IgD-negative memory B cell (primary cell): ENCODE results near the gene CYP1B1. TPM values are rescaled to one million over a fixed set of nuclear protein-coding genes. Genes with fewer than 3 reads are reported as not detected.

Source experiments
- H3K27ac Mint-ChIP-seq, 3 donors: one replicate each; pipeline ENCODE4 v1.8.0; 2020 to 2022; ENCODE audit warnings: mild to moderate bottlenecking in 3 of 3, mixed read lengths in 3 of 3, moderate library complexity in 1 of 3
- H3K27me3 Mint-ChIP-seq: one replicate; pipeline ENCODE4 v1.8.0; 2021; ENCODE audit warnings: mixed read lengths
- H3K36me3 Mint-ChIP-seq: one replicate; pipeline ENCODE4 v1.8.0; 2020; ENCODE audit warnings: mild to moderate bottlenecking, mixed read lengths
- H3K4me1 Mint-ChIP-seq, 3 donors: one replicate each; pipeline ENCODE4 v1.8.0; 2020 to 2022; ENCODE audit warnings: mixed read lengths in 3 of 3, mild to moderate bottlenecking in 1 of 3
- H3K4me3 Mint-ChIP-seq, 4 donors: one replicate each; pipeline ENCODE4 v1.8.0; 2020 to 2022; ENCODE audit warnings: mild to moderate bottlenecking in 4 of 4, mixed read lengths in 4 of 4, moderate library complexity in 3 of 4
- H3K9me3 Mint-ChIP-seq, 3 donors: one replicate each; pipeline ENCODE4 v1.8.0; 2020 to 2021; ENCODE audit warnings: mixed read lengths in 3 of 3, mild to moderate bottlenecking in 1 of 3
- polyA plus RNA-seq: library from polyadenylated mRNA; unstranded; fragments of 300-500 nt; fragmentation: Illumina TruSeq; gene quantifications from one replicate; pipeline ENCODE4 v1.2.3, GENCODE V29; 2021

CYP1B1 gene
- polyA plus RNA-seq, 1 donor from 2014 or later = 0.20 TPM

DNA sequence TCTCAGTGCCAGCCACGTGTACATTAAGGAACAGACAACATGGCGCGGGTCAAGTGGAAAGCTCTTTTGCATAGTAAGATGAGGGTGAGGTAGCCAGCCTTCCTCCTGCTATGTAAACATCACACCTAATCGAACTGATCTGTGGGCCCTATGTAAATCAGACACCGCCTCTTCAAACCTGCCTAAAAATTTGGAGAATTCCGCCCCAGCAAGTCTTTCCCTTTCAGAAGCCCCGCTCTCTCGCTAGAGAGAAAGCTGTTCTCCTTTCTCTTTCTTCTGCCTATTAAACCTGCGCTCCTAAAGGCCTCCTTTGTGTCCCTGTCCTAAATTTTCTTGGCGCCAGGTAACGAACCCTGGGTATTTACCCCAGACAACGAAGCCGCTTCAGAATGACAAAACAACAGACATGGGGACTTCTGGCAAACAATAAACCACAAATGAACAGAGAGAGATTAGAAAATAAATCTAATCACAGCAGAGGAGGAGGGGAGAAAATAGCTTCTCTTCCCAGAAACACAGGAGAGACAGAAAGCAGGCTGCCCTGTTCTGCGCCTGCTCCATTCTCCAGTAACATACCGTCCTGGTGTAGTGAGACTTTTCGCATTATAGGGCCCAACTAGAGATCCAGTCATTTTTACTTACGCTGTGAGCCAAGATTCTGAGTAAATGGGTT, 31.9 kb upstream of the CYP1B1 start:
- H3K9me3 Mint-ChIP-seq = peaks cover 0 to 8% (median 3%) of the 10 kb centered on the region in 3 donors
- H3K4me3 Mint-ChIP-seq = no peak overlapping the region
- no peak overlapping the region for H3K27ac Mint-ChIP-seq
- H3K27me3 Mint-ChIP-seq = peaks cover 21% of the 10 kb centered on the region
- peaks cover 10% of the 10 kb centered on the region for H3K36me3 Mint-ChIP-seq
- H3K4me1 Mint-ChIP-seq = no peaks in the 10 kb centered on the region

DNA sequence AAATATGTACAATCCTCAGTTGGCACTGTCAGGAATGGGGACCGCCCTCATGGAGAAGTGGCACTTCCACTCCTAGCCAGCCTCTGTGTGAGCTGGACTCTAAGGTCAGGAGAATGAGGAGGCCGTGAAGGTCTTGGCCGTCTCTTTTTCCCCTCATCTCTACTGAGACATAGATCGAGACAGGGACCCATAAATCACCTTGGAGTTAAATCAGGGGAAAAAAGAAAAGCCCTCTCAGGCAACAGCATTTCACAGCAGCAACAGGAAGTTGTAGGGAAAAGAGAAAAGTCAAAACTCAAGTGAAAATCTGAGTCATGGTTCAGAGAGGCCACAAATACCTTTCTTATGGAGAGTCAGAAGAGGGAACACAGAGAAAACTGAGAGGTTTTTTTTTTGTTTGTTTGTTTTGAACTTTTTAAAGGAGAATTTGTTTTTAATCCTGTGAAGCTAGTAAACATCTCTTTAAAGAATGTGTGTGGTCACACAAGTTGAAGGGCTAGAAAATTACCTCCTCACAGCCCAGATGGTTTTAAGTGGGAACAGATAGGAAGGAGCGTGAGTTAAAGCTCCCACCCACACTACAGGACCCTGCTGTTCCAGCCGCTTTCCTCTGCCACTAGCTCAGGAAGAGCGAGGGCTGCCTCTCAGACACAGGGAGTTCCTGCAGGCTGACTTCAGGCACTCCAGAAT, 30.6 kb upstream of the CYP1B1 start:
- H3K4me3 Mint-ChIP-seq = no peak overlapping the region
- peaks cover 0 to 6% (median 3%) of the 10 kb centered on the region in 3 donors for H3K9me3 Mint-ChIP-seq
- peaks cover 19% of the 10 kb centered on the region for H3K27me3 Mint-ChIP-seq
- H3K36me3 Mint-ChIP-seq = peaks cover 6% of the 10 kb centered on the region
- no peak overlapping the region for H3K27ac Mint-ChIP-seq
- no peaks in the 10 kb centered on the region for H3K4me1 Mint-ChIP-seq

DNA sequence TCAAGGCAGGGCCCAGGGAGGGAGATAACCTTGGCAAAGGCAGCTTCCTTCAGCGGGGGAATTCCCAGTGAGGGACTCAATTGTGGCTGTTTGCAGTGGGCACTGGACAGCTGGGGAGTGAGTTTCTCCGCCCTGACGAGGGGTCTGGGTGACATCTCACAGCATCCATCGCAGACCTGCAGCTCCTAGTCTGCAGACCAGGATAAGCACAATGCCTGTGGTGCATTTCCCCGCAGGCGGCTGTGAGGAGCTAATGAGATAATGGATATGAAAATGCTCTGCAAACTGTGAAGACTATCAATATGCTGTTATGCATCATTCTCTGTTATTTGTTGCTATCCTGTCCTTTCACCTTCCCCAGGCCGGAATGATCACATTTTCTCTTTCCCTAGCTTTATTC, 30.0 kb upstream of the CYP1B1 start:
- no peak overlapping the region for H3K27ac Mint-ChIP-seq
- H3K27me3 Mint-ChIP-seq = peaks cover 15% of the 10 kb centered on the region

DNA sequence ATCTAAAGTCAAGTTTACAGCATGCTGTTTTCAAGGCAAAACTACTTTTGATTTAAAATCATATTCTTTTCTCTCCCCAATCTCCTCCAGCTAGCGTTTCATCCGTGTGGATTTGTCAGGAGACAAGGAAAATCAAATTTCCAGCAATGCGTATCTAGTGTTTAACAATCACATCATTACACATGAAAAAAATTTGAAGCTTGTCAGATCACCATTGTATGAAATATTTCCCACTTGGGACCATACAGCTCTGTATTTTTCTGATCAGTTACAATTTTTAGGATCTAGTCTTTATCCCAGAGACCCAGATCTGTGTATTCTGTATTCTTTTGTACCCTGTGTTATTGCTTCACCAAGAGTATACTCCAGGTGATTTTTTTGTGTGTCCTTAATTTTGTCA, 28.6 kb upstream of the CYP1B1 start:
- Mint-ChIP-seq H3K36me3 (peaks cover 2% of the 10 kb centered on the region), H3K9me3 (peaks cover 1 to 3% (median 3%) of the 10 kb centered on the region in 3 donors), H3K27ac (no peak overlapping the region), H3K27me3 (peaks cover 16% of the 10 kb centered on the region), H3K4me3 (no peak overlapping the region), H3K4me1 (no peaks in the 10 kb centered on the region)

More for the DNA sequence above, 30.0 kb upstream of the CYP1B1 start:
- Mint-ChIP-seq H3K4me3 (no peak overlapping the region), H3K9me3 (peaks cover 0 to 3% (median 3%) of the 10 kb centered on the region in 3 donors), H3K4me1 (no peaks in the 10 kb centered on the region), H3K36me3 (peaks cover 6% of the 10 kb centered on the region)

DNA sequence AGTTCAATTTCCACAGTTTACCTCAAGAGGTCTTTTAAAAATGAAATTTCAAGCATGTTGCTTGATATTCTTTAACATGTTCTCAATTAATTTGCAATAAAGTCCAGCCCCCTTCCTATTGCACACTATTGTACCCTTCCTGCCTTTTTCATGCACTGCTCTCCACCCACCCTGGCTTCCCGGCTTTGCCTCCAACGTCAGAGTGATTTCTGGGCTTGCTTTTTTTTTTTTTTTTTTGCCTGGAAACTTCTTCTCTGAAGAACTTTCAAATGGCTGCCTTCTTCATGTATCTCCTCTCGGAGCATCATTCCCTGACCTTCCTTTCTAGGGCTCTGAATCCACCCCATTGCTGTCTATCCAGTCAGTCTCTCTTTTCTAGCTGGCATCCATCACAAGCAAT, 24.4 kb upstream of the CYP1B1 start:
- Mint-ChIP-seq H3K9me3 (peaks cover 1 to 3% (median 3%) of the 10 kb centered on the region in 3 donors), H3K27me3 (peaks cover 45% of the 10 kb centered on the region), H3K4me1 (peaks cover 10 to 12% (median 12%) of the 10 kb centered on the region in 3 donors), H3K4me3 (no peak overlapping the region), H3K27ac (no peak overlapping the region), H3K36me3 (no peaks in the 10 kb centered on the region)

DNA sequence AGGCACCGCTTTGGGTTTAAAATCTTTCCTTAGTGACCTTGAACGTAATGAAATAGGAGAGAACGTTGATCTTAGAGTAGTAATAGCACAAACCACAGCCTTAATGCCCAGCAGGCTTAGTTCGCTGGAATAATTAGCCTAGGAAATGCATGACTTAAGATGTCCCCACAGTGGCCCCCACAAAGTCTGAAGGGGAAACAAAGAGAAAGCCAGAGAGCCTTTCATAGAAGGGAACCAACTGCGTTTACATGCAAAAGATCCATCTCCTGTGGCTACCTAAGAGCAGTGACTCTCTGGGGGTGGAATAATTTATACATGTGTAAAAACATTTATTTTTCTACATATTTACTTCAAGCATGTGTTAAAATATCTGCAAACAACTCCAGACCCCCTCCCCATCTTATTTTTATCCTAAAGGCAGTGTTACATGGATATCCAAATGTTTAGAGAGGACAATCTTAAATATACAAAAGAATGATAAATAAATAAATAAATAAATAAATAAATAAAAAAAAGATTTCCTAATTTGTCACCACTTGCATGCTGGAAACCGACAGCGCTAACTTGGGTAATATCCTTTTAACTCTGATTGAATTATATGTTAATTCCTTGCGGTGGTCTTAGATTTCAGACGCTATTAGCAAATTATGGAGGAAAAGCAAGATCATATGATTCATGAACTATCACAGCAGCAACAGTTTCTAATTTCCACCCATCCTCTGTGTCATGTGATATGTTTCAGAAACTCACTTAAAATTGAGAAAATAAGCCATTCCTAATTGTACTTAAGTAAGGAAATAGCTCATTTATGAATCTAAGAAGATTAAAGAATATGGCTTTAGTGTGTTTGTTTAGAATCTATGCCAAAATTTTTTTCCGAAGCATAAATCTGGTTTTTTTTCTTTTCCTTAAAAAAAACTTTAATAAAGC, 23.4 kb upstream of the CYP1B1 start:
- peaks cover 10 to 12% (median 12%) of the 10 kb centered on the region in 3 donors for H3K4me1 Mint-ChIP-seq
- H3K36me3 Mint-ChIP-seq = no peaks in the 10 kb centered on the region
- H3K27ac Mint-ChIP-seq = no peak overlapping the region
- peak overlapping the region in 1 of 4 donors; percentile 41 for H3K4me3 Mint-ChIP-seq
- H3K9me3 Mint-ChIP-seq = peaks cover 1 to 3% (median 3%) of the 10 kb centered on the region in 3 donors
- peaks cover 53% of the 10 kb centered on the region for H3K27me3 Mint-ChIP-seq

DNA sequence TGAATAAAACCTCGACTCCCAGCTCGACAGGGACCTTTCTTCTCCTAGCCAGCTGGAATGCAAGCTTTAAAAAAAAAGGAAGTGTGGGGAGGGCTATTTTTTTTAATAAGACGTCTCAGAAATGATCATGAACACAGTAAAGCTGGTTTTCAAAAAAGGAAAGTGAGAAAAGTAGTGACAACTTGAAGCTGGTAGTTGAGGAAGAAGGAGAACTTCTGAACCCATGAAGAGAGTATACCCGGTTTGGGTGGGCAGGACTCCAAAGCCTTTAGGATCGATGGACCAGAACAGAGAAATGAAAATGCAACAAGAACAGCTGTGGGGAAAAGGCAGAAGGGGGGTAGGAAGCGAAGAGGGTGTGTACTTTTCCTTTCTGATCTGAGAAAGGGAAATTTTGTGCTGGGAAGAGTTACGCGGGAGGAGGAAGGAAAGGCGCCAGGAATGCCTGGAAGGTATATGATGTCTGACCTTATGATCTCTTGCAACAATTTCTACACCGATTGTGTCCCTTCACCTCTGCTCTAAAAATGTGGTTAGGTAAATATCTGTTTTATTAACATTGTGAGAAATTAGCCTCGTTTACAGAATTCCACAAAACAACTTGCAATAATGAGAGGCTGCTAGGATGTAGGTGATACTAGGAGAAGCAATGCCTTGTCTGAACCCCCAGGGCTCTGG, 22.6 kb upstream of the CYP1B1 start:
- Mint-ChIP-seq H3K27ac (peak overlapping the region in 1 of 3 donors; percentile 21), H3K9me3 (peaks cover 1 to 3% (median 3%) of the 10 kb centered on the region in 3 donors), H3K27me3 (peaks cover 52% of the 10 kb centered on the region), H3K36me3 (no peaks in the 10 kb centered on the region), H3K4me1 (peaks cover 10 to 12% (median 12%) of the 10 kb centered on the region in 3 donors), H3K4me3 (peak overlapping the region in 1 of 4 donors; percentile 73)

DNA sequence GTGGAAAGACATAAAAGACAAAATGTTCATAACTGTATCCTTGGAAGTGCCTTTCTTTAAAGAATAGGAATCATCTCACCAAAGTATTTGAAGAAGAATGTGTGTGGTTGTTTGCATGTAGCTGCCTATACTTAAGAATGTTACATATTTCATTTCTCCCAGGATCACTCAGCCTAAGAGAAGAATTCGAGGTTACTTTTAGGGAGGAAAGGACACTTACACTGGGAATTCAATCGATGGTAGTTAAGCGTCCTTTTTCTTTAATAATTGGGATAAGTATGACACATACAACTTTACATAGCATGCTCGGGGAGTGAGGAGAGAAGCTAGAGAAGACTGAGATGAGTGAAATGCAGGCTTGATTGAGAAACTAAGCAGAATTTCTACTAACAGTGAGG, 22.0 kb upstream of the CYP1B1 start:
- Mint-ChIP-seq H3K4me3 (peak overlapping the region in 1 of 4 donors; percentile 73), H3K36me3 (no peaks in the 10 kb centered on the region), H3K27me3 (peaks cover 52% of the 10 kb centered on the region), H3K27ac (no peak overlapping the region), H3K4me1 (peaks cover 10 to 12% (median 12%) of the 10 kb centered on the region in 3 donors), H3K9me3 (peaks cover 0 to 3% (median 1%) of the 10 kb centered on the region in 3 donors)

DNA sequence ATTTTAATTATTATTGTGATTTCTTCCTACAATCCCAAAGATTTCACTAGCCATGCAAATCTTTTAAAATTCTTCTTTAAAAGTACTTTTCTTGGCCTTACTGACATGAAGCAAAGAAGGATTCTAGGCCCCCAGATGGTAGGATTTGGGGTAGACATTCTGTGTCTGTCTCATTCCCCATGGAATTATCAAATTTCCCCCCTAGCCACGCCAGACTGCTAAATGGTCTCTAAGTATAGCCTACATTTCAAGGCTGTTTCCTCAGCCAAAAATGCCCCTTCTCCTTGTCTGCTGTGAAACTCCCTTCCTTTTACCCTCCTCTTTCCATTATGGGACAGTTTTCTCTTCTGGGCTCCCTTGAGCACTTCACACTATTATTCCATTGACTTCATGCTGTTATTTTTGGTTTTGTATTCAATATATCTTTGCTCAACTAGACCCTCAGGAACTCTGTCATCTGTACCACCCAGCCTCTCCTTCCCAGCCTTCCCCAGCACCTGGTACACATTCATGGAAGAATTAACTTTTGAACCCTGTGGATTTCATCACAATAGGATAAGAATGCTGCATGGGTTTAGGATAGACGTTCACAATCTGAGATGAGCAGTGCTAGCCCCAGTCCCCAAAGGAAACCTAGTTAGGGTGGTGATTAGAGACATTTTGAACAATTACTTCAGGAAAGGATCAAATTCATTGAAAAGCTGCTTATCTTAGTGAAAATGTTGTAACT, 21.5 kb upstream of the CYP1B1 start:
- no peaks in the 10 kb centered on the region for H3K36me3 Mint-ChIP-seq
- H3K4me1 Mint-ChIP-seq = peaks cover 10 to 12% (median 12%) of the 10 kb centered on the region in 3 donors
- H3K27ac Mint-ChIP-seq = no peak overlapping the region
- peaks cover 56% of the 10 kb centered on the region for H3K27me3 Mint-ChIP-seq
- peak overlapping the region in 1 of 4 donors; percentile 2 for H3K4me3 Mint-ChIP-seq
- peaks cover 0 to 3% (median 1%) of the 10 kb centered on the region in 3 donors for H3K9me3 Mint-ChIP-seq

DNA sequence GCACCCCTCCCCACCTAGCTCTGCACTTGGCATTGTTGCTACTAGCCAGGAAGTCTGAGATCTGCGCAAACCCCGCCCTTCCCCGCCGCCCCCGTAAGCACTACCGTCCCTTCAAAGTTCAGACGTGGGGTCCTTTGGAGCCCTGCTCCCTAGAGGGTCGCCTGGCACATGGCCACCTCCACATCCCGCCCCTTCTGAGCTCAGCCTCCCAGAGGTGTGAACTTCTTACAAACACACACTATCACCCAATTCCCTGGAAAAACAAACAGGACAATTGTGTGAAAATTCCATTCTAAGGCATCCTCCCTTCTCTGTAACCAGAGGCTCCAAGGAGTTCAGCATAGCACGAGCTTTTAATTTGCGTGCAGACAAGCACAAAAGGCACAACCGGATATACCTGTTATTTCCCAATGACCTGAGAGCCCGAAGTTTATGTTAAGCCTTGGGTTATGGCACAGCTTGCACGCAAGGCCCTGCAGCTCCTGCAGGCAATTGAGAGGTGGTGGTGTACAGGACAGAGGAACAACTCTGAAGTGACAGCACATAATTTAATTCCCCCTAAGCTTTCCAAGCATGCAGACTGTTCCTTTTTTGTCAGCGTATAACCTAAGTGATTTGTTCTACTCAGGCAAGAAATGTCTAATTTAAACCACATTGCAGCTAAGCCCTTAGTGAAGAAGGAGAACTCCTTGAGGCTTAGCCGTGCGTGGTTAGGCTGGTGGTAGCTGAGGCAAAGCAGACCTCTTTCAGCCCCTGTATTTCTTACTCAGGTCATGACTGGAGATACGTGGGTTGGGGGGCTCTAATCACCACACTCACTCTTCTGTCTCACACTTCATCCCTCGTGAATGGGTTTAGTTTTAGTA, 20.3 kb upstream of the CYP1B1 start:
- peak overlapping the region in 1 of 4 donors; percentile 55 for H3K4me3 Mint-ChIP-seq
- peak overlapping the region in 1 of 3 donors; percentile 73 for H3K27ac Mint-ChIP-seq
- no peaks in the 10 kb centered on the region for H3K36me3 Mint-ChIP-seq
- H3K4me1 Mint-ChIP-seq = peaks cover 10 to 12% (median 12%) of the 10 kb centered on the region in 3 donors
- H3K27me3 Mint-ChIP-seq = peaks cover 54% of the 10 kb centered on the region
- H3K9me3 Mint-ChIP-seq = peaks cover 0 to 1% (median 0%) of the 10 kb centered on the region in 3 donors

DNA sequence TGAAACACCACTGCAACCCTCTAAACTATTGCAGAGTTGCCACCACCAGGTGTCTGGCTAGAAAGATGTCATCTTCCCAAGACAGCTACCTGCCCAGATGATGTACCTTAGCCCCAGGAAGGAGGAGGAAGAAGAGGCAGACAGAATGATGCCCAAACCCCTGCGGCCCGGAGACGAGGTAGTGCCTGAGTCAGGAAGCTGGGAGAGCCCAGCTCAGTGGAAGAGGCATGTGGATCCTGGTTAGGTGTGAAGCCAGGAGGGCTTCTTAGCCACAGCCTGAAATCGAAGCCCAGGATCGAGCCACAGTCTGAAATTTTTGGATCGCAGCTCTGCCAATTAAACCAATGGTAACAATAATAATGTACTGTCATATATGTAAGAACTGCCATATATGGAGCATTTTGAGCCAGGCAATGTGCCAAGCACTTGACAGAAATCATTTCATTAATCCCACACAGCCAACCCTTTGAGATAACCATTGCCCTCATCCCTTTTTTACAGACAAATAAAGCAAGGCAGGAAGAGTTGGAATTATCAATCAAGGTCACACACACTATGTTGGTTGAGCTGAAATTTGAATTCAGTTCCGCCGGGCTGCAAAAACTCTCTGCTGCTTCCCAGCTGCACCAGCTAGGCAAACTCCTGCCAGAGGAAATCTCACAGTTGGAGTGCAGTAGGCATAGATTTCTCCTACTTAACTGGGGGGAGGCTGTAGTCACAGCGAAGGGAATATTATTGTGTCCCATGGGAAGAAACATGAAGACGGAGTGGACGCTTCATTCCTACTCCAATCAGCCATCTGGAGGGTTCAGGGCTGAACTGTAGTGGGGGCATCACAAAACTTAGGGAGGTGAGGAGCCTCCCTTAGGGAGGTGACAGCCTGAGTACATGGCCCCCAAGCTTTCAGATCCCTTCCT, 19.4 kb upstream of the CYP1B1 start:
- peaks cover 47% of the 10 kb centered on the region for H3K27me3 Mint-ChIP-seq
- H3K36me3 Mint-ChIP-seq = no peaks in the 10 kb centered on the region
- H3K9me3 Mint-ChIP-seq = no peaks in the 10 kb centered on the region
- no peak overlapping the region for H3K4me3 Mint-ChIP-seq
- no peak overlapping the region for H3K27ac Mint-ChIP-seq
- peaks cover 10 to 12% (median 12%) of the 10 kb centered on the region in 3 donors for H3K4me1 Mint-ChIP-seq

DNA sequence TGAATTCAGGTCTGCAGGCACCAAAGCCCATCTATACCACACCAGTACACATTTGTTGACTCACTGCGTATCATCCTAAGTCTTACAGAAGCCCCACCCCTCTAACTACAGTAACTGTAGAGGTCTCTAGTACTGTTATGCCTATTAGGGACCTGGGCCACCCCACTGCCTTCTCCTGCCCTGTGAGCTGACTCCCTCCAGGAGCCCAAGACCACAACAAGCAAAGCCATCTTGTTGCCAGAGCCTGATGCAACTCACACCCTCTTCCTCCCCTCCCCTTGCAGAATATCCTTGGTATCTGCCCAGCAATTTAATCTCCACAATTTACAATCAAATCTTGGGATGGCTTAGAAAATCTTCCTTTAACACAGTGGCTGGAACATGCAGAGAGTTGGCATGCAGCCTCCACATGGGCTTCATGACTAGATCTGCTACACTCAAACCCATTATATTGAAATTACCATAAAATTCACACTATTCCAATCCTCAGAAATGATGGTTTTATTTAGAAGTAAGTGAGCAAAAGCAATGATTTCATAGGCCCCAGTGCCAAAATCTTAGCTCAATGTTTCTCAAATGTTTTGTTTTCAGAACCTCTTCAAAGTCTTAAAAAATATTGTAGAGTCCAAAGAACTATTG, 17.7 kb upstream of the CYP1B1 start:
- Mint-ChIP-seq H3K4me1 (peaks cover 8 to 9% (median 8%) of the 10 kb centered on the region in 3 donors), H3K27me3 (peaks cover 41% of the 10 kb centered on the region), H3K4me3 (no peak overlapping the region), H3K36me3 (no peaks in the 10 kb centered on the region), H3K9me3 (no peaks in the 10 kb centered on the region), H3K27ac (no peak overlapping the region)
